Stimulated activated CD4-positive, alpha-beta T cell treated with anti-CD3 and anti-CD28 coated beads, Interleukin-1b, Interleukin-23, amount 100 ng/mL, for 24 hours (primary cell): ENCODE data around the gene POLR2L.

Experiments used
- DNase-seq, 4 experiments: peaks; one replicate each; pipeline ENCODE4 v3.0.0-alpha.2; 2020; ENCODE audit warnings: low read depth in 4 of 4, low spot score in 1 of 4

The POLR2L gene

DNA sequence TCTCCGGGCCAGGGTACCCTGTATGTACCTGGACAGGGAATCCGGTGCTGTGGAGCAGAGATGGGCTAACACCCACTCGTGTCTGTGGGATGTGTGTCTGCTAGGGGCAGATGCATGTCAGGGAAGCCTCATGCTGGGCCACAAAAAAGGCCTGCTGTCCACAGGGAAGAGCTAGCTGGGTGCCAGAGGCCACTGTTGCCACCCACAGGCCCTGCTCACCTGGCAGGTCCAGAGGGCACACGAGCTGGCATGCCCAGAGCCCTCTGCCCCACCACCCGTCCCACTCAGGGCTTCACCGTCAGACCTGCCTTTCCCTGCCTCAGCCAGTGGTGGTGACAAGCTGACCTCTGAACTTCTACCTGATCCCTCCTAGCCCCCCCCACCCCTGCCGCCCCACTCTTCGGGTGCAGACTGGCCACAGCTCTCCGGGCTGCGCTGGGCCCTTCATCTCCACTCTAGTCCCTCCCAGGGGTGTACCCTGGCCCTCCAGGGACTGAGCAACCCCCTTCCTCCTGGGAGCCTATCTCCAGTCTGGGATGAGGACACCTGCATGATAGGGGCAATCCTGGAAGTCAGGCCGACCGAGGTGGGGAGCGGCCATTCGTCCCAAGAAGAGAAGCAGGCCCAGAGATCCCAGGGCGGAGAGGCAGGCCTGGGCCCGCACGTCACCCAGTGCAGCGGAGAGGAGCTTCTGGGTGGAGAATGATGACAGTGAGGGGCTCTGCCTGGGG lies 45.6 kb downstream of the POLR2L start:
- no peak for DNase-seq

DNA sequence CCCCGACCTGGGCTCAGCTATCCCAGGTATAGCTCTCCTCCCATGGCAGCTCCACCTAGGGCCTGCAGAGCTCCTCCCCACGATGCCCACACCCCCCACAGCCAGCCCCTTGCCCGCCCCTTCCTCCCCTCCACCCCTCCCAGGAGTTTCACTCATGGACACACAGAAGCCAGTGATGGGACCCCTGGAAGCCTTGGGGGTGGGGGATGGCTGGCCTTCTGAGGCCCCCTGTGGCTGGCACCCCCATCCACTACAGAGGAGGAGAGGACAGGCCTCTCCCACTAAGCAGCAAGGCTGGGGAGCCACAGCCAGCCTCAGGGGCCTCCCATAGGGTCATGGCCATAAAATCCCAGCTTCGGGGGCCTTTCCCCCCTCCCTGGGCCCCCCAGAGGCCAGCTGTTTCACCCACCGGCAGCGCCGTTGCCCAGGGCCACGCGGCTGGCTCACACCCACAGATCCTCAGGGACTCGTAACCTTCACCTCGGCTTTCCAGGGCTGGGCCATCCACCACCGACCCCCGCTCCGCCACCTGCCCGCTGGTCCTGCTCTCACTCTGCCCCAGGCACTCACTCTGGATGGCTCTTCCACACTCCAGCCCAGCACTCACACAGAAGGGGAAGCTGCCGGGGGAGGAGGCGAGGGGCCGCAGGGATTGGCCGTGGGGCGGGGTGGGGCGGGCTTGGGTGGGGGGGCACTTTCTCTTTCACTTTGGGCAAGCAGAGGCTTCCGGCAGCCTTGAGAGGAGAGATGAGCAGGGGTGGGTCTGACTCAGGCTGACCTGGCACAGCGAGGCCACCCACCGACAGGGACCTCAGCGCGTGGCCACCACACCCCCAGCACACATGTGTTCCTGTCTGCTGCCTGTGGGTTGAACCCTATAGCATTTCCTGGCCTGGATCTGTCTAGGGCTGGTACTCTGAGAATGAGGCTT lies 46.4 kb downstream of the POLR2L start:
- DNase-seq, result peak; percentile 61 to 82 (median 68)

GRCh38 chr11:794766-795633 lies 47.3 kb downstream of the POLR2L start:
- DNase-seq, result no peak

DNA sequence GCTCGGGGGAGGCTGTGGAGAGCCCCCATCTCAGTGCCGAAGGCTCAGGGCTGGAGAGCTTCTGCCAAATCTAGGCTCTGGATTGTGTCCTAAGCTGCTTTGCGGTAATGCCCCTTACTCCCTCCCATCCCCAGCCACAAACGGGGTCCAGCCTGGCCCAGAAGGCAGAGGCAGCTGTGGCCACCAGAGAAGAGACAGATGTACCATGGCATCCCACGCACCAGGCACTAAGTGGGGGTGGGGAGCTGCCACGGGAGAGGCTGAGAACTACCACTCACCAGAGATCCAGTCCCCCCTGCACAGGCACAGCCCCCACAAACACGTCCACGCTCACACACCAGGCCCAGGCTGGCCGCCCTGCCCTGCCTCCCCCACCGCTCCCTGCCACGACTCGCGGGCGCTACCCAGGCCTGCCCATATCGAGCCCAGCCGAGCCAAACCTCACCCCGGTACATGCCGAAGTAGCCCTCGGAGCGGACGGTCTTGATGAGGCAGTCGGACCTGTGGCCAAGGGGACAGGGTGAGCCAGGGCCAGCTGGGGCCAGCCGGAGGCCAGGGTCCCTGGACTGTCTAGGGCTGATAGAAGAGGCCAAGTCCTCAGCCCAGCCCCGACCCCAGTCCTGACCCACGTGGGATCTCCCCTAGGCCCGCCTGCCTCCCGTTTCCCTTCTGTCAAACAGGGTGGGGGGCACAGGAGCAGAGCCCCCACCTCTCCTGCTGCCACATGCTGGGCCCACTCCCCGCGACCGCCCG lies 48.1 kb downstream of the POLR2L start:
- DNase-seq, result no peak

GRCh38 chr11:793556-793955 lies 48.8 kb downstream of the POLR2L start:
- DNase-seq, result no peak

- DNase-seq, result no peak
Measured at GRCh38 chr11:792873-793272, 49.5 kb downstream of the POLR2L start.

DNA sequence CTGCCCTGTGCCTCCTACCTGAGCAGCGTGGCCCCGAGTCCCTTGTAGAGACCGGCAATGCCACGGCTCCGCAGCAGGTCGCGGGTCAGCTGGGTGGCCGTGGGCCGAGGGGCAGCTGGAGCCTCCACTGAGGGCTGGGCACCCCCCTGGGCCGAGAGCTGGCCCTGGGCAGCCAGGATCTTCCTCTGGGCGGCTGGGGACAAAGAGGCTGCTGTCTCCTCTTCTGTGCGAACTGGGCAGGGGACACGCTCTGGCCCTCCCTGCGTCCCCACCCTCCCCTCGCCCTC lies 49.9 kb downstream of the POLR2L start:
- DNase-seq, result no peak

- no peak for DNase-seq
Measured at GRCh38 chr11:791658-792534, 50.4 kb downstream of the POLR2L start.

- no peak for DNase-seq
Measured at GRCh38 chr11:790721-791564, 51.4 kb downstream of the POLR2L start.

DNA sequence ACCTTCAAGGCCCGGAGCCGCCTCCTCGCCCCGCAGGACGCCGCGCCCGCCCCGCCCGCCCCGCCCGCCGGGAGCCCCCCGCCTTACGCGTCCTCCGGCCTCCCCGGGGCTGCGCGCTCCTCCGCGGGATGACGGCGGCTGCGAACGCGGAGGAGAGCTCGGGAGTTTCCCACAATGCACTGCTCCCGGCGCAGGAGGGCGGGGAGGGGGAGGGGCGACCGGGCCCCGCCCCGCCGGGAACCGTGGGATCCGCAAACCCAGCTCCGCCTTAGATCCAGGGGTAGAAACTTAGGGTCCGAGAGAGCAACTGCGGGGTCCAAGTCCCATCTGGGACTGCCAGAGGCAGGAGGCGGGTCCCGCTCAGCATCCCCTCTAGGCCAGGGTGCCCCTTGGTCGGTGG lies 52.4 kb downstream of the POLR2L start, which contains the start of gene CEND1:
Gene CEND1, minus strand, starts transcription at position 148 of the 400 bp plus-strand sequence. CDS start 1,514 bp downstream, outside the sequence.
- DNase-seq, result peak in 1 of 4 experiments; percentile 55
